Adrenal gland (tissue), 5 donors: ENCODE data around the gene SETBP1.

Experiments used
- CTCF ChIP-seq, 6 experiments: fragments of 450-650 bp in 4 of 6; fragments of 200-600 bp in 2 of 6; sonication (generic) in 1 of 6; IDR thresholded peaks; 1 replicate in 5 of 6; 2 replicates in 1 of 6; pipeline versions ENCODE4 v1.5.1 to v1.8.0; 2016 to 2021; ENCODE audit warnings: antibody characterized with exemption in 6 of 6, mild to moderate bottlenecking in 2 of 6, moderate library complexity in 1 of 6
- POLR2A ChIP-seq, 2 donors: fragments of 450-650 bp; IDR thresholded peaks; one replicate each; pipeline ENCODE4 v1.6.1; 2017; ENCODE audit warnings: antibody characterized with exemption in 2 of 2, mild to moderate bottlenecking in 2 of 2, moderate library complexity in 1 of 2
- donor health status: DM: no; HTN: no; CAD: no.

- TF ChIP-seq CTCF (IDR thresholded peaks at IDR 0.05): no peak
- TF ChIP-seq POLR2A (IDR thresholded peaks at IDR 0.05): no peak
These were observed 425.7 kb downstream of the SETBP1 start for GRCh38 chr18:45106331-45106774.
